NCI-H146 (cell line): ENCODE results near the gene CNIH2.
"Not testable (repeated sequence)": the region's sequence is repeated elsewhere in the genome, so short reads cannot be mapped to it uniquely, and the experiment has no call there.

Experiments used
- DNase-seq: peaks from one replicate; lab custom pipeline; 2025; lab: John Stamatoyannopoulos, UW

The CNIH2 gene

DNA sequence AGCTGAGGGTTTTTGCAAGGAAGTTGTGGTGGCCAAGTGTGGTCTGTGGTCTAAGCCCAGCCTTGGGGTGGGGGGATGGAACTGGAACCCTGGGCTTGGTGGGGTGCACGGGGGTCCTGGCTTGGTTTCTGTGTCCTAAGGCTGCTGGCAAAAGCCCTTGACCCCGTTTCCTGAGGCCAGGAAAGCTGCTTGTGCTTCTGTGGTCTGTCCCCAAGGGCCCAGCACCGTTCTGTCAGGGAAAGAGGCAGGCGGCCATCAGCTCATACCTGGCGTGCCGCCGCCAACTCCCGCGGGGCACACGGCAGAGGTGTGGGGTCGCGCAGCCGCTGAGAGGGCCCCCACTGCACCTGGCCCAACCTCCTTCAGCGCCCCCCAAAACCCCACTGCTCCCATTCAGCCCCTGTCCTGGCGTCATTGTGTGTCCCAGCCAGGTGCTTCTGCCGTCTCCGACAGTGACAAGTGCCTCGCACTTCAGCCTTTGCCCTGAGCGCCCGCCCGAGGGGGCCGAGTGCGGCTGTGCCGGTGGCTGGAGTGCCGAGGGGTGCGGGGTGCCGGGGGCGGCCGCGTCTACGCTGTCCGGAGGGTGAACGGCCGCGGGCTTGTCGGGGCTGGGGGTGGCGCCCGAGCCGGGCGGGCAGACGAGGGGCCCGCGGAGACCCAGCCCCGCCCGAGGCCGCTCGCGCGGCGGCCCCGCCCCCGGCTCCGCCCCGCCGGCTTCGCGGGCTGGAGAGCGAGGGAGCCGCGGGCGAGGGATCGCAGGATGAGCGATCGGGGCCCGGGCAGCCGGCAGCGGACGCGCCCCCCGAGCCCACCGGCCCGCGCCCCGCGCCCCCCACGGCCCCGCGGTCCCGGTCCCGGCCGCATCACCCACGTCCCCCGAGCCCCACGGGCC, at the start of gene CNIH2:
Gene CNIH2 (plus strand): TSS at position 705 of the 892 bp plus-strand sequence. CDS start 282 bp downstream, outside the sequence.
- peak; percentile 62 for DNase-seq

DNA sequence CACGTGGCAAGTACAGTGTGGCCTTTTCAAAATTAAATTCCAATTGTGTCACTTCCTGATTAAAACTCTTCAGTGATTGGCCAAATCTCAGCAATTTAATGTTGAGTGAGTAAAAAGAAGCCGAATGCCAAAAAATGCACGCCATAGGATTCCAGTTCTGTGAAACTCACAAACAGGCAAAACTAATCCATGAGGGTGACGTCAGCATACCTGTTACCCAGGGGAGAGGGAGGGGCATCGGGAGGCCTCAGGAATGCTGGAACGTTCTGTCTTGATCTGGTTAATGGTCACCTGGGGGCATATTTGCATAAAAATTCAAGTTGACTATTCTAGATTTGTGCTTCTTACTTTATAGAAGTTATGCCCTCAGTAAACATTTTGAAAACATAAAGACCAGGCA, 49.5 kb upstream of the CNIH2 start:
- DNase-seq: no peak

DNA sequence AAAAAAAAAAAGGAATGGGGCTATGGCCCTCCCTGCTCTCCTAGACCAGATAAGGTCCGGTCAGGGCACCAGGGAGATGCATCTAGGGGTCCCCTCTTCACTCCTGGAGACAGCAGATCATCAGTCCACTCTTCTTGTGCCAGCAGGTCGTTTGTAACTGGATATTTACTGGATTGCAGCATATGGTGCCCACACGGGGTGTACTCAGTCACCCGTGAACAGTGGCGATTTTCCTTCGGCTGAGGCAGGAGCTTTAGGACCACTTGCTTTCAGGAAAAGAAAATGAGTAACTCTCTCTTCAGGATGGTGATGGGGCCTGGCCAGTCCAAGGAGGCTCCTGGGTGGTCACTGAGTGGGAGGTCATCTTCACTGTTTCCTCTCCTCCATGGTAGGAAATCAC, 47.8 kb upstream of the CNIH2 start:
- no peak for DNase-seq

DNA sequence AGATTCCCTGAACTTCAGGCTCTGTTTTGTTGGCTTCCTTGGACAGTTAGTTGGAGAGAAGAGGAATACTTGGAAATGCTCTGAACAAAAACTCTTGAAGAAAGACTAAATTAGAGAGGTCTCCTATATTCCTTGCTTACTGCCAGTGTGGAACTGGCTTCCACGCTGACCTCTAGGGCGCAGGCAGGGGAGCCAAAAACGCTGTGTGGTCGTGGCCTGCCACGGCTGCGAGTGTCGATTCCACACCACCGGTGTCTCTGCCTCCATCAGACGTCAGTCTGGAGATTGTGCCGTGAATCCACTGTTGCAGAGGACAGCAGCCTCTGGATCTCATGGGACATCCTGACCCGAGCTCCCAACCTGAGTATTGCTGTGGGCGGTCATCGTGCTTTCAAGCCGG, 47.0 kb upstream of the CNIH2 start:
- DNase-seq: no peak

DNA sequence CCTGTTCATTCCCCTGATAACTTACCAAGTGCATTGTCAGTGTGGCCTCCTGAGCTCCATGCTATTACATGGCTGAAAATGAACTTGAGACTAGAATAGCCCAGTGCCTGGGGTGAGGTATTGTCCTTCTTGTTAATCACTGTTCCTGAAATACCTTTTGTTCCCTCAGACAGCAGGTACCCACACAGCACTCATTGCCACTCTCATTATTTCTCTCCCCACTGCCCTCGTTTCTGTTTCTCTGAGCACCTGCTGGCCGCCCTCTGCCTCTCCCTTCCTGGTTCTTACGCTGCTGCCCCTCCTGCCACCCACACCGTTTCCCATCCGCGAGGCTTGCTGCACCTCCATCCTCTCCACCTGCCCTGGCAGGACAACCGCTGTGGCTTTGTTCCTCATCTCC, 46.4 kb upstream of the CNIH2 start:
- peak; percentile 93 for DNase-seq

DNA sequence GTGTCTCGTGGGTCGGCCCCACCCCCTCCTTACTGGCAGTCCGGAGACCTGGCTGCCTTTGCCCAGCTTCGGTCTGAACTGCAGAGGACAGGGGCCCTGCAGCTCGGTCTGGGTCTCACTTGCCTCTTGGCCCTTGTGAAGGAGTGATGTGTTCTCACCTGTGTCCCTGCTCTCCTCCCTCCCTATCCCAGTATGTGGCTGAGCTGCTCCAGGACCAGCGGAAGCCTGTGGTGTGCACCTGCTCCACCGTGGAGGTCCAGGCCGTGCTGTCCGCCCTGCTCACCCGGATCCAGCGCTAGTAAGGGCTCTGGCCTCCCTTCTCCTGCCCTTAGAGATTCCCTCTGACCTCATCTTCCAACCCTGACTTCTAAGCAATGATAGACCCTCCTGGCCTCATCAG, 45.2 kb upstream of the CNIH2 start:
- DNase-seq: peak; percentile 22

DNA sequence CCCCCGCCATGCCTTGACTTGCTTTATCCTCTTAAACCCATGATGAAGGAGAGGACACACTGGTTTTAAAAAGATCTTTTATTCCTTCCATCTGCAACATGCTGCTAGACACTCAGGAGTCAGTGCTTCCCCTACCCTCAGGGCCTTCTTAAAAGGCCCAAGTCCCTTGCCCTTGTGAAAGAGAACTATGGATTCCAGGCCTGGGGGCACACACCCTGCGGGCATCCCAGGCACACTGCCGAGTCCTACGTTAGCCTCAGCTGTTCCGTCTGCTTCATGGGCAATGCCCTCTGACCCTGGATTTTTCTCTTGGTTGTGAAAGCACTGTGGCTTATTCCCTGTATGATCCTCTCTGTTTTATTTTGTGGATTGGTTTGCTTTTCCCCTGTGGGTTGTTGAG, 44.7 kb upstream of the CNIH2 start:
- no peak for DNase-seq

DNA sequence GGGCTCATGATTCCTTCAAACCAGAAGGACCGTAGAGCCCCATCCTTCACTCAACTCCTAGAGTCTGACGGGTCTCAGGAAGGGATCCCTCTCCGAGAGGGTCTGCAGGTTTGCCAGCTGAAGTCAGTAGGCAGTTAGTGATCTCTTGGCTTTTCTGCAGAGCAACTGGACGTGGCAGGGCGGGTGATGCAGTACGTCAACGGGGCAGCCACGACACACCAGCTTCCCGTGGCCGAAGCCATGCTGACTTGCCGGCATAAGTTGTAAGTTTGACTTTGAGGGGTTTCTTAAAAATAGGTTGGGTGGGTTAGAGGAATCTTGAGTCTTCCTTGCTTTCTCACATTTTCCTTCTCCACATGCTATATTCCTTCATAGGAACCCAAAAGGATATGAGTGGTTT, 42.8 kb upstream of the CNIH2 start:
- DNase-seq: no peak

DNA sequence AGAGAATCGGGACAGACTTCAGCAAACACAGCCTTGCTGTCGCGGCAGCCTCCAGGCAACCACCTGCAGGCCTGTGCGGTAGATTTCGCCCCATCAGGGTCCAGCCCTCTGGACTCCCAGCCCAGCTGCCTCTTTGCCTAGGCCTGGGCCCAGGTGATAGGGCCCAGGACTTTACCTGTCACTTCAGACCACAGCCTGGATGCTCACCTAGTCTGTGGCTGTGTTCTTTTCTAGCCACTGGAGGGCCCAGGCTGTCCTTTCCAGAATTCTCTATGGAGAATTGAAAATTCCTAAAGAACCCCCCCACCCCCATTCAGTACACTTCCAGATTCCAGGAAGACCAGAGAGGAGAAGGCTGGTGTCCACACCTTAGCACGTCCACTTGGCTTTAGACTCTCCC, 40.1 kb upstream of the CNIH2 start:
- DNase-seq: no peak

DNA sequence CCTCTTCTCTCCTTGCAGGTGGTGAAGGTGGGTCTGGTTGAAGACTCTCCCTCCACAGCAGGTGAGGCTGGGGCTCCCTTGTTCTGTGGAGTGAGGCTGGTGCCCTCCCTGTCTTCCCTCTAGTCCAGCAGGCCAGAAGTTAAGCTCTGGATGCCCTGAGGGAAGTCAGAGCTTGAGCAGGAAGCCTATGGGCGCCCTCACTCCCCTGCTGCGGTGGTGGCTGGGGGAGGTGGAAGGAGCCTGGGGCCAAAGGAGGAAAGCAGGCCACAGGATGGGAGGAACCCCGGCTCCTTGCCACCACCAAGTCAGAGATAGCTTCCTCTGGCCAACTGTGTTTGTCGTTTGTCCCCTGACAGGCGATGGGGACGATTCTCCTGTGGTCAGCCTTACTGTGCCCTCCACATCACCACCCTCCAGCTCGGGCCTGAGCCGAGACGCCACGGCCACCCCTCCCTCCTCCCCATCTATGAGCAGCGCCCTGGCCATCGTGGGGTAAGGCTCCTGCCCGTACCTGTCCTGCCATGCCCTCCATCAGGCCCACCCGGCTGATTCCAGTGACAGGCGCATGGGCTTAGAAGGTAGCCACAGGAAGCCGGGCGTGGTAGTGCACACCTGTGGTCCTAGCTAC, 39.1 kb upstream of the CNIH2 start:
- DNase-seq: no peak

DNA sequence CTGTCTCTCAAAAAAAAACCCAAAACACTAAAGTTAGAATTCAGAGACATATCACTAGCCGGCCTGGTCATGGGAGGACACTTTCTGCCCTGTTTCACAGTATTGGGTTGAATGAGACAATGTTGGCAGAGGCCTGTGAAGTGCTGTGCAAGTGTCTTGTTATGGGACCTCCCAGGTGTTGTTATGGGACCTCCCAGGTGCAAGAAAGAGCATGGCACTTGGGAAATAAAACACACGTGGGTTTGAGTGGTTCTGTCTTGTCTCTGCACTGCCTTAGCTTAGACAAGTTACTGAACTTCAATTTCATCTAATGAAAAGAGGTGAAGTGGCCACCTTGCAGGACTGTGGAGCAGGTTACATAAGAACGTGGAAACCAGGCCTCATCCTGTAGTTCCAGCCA, 38.5 kb upstream of the CNIH2 start:
- DNase-seq: no peak

DNA sequence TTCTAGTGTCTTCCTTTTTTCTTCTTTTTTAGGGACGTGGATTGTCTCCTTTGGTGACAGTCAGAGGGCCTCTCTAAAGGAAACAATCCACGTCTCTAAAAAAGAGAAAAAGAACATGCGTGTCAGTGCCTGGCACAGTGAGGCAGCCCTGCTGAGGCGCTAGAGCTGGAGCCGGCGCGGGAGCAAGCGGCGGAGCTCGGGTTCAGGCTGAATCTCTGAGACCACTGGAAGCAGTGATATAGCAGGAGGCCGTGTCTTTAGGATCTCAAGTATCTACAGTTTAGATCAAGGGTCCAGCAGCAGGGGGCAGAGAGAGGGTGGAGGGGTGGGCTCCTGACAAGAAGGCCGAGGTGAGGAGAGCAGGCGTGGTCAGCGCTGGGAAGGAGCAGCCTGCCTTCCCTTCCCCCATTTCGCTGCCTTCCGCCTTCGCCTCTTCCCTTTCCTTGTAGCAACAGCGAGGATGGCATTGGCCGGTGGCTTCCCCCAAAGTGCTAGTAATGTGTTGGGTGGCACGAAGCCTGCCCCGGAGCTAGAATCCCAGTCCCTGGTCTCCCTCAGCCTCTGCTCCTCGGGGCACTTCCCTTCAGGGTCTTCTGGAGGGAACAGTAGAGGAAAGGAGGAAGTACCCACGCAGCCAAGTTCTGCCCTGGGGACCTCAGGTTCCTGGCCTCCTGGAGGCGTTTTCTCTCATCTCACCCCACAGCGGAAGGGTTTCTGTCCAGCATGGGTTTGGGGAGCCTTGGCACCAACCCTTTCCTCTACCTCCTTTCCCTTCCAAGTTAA, 37.8 kb upstream of the CNIH2 start:
- no peak for DNase-seq

DNA sequence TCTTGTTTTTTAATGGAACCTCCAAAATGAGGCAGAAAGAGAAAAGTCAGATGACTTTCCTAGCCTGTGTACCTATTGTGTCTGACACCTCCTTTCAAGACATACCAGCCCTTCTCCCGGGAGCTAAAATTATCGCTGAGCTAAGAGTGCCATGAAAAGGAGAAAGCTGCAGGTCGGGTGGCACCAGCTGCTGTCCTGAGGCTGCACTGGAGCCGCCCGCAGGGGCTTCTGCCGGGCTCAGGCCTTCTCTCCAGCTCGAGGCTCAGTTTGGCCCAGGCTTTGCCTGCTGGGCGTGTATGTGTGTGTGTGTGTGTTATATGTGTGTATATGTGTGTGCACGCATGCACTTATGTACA, 37.2 kb upstream of the CNIH2 start:
- DNase-seq: no peak

DNA sequence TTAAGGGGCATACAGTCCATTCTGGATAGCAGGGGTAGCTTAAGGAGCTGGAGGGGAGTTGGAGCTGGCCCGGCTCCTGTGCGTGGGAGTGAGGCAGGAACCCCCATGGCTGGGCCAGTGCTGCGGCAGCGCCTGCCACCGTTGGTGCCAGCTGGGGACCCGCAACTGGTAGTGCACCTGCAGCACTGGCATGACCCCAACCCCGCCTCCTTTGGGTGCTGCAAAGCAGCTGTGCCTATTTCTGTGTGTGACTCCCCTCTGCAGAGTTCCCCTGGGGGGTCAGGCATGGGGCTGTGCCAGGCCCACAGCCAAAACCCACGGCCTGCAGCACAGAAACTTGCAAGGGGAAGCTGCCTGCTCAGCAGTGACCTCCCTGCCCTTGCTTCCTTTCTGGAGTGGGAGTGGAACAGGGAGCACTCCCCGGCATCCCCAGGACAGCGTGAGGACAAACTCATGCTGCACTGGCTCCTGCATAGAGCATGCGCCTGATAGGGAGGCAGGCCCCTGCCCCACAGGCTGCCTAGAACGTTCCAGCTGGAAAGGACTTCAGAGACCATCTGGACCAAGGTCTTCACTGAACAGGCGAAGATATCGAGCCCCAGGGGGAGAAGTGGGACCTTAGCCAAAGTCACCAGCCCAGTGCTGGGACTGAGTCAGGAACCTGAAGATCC, 35.7 kb upstream of the CNIH2 start:
- DNase-seq: no peak

DNA sequence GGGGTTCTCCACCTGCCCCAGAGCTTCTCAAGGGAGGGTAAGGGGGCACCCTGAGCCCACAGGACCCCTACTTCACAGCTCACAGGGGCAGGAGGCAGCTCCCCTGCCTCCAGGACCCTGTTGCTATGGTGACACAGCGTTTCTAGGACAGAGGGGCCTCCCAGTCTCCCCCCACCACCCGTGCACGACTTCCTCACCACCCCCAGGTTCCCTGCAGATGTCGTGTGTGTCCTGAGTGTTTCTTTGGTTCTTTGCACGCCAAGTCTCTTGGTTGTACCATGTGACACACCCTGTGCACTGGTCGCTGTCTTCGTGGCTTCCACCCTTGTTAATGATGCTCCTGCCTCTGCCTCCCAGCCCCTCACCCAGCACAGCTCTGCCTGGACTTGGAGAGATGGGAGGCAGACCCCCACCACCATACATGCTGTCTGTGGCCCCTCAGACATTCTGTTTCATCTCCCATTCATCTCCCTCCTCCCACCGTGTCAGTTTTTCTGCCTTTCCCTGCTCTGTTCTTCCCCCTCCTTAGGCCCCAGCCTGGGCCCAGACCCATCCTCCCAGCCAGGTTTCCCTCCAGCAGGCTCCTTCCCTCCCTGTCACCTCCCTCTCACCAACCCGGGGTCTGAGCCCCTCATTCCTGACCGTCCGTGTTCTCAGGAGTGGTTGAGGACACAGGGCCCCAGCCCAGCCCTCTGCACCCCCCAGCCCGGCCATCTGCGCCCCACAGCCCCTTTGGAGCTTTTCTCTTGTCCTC, 34.0 kb upstream of the CNIH2 start:
- no peak for DNase-seq

DNA sequence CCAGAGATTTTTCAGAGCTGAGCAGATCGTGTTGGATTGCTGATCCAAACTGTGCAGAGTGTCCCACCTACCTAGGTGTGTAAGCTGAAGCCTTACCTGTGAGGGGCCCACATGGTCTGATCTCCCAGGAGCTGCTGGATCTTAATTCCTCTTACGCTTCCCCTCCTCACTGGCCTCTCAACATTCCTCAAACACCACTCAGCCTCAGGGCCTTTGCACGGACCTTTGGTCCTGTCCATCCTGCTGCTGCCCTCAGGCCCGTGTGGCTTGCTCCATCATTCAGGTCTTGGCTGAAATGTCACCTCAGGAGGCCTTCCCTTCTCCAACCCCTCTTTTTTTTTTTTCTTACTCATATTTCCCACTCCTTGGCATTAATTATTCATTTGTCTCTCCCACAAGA, 30.7 kb upstream of the CNIH2 start:
- no peak for DNase-seq

DNA sequence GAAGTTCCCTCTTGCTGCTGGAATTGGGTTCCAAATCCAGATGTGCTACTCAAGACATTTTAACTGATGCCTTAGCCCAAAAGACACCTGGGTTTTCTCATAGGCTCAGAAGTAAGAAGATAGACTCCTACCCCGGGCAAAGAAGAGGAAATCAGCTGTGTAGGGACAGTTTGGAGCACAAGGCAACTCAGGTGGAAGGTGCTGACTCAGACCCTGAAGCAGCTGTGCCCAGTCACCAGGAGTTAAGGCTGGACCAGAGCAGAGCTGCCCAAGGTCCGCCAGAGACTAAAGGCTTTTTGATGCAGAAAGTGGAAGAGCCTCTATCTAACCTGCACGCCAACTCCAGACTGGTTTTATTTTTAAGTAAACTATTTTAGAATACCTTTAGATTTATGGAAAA, 30.2 kb upstream of the CNIH2 start:
- no peak for DNase-seq

DNA sequence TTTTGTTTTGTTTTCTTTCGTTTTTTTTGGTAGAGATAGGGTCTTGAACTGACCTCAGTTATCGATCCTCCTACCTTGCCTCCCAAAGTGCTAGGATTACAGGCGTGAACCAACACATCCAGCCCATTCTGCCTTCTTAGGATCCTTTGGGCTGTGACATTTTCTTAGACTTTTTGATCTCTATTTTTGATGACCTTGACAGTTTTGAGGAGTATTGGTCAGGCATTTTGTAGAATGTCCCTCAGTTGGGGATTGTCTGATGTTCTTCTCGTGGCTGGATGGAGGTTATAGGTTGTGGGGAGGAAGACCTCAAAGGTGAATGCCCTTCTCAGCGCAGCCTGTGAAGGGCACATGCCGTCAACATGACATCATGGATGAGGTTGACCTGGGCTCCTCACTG, 29.1 kb upstream of the CNIH2 start:
- DNase-seq: no peak

DNA sequence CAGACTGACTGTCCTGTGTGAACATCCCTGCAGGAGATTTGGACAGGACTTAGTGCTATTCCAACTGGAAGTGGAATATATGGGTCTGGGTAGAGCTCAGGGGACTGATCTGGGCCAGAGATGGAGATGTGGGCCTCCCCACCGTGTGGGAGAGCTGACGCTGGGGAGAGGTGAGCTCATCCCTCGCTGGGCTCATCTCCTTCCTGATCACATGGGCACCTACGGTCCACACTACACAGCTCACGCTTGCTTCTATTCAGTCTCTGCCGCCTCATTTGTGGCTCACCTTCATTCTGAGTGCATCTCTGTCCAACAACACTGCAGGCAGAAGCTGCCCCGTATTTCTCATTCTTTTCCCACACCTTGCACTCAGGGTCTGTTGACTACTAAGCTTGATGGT, 26.2 kb upstream of the CNIH2 start:
- no peak for DNase-seq

DNA sequence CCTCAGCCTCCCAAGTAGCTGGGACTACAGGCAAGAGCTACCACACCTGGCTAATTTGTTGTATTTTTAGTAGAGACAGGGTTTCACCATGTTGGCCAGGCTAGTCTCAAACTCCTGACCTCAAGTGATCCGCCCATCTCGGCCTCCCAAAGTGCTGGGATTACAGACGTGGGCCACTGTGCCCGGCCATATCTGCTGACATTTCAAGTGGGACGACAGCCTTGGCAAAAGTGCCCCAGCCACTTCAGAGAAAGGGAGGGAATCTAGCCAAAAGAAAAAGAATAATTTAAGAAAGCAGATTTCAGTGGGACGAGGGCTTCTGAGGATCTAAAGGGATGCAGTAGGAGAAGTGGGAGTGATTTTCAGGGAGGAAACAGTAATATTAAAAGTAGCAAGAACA, 24.9 kb upstream of the CNIH2 start:
- not testable (repeated sequence) for DNase-seq

DNA sequence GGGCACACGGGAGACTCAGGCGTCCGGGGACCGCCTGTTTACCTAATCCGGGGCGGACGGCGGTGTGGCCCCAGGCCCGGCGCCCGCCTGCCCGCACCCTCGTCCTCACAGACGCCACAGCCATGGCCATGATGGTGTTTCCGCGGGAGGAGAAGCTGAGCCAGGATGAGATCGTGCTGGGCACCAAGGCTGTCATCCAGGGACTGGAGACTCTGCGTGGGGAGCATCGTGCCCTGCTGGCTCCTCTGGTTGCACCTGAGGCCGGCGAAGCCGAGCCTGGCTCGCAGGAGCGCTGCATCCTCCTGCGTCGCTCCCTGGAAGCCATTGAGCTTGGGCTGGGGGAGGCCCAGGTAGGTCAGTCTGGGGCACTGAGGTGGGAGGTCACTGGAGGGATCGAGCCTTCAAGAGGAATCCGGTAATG, 19.5 kb upstream of the CNIH2 start:
- DNase-seq: no peak

DNA sequence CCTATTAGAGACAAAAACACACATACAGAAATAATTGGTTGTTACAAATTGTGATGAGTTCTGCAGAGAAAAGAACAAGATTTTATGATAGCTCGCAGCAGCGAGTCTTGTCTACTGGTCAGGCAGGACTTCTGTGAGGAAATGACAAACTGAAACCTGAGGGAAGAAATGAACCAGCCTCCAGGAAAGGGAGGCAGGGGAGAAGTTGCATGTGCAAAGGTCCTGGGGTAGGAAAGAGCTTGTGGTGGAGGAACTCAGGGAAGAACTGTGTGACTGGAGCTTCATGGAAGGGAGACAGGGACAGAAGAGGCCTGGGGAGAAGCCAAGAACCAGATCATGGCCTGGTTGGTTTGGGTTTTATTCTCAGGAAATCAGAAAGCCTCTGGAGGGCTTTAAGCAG, 18.8 kb upstream of the CNIH2 start:
- no peak for DNase-seq
